NCI-H82 treated with DMSO at 0.1 percent for 48 hours (cell line): ENCODE results near the gene APLNR.

Experiments used
- DNase-seq: peaks from one replicate; lab custom pipeline; 2025; ENCODE audit not compliant: unreplicated experiment; lab: John Stamatoyannopoulos, UW

APLNR gene

DNA sequence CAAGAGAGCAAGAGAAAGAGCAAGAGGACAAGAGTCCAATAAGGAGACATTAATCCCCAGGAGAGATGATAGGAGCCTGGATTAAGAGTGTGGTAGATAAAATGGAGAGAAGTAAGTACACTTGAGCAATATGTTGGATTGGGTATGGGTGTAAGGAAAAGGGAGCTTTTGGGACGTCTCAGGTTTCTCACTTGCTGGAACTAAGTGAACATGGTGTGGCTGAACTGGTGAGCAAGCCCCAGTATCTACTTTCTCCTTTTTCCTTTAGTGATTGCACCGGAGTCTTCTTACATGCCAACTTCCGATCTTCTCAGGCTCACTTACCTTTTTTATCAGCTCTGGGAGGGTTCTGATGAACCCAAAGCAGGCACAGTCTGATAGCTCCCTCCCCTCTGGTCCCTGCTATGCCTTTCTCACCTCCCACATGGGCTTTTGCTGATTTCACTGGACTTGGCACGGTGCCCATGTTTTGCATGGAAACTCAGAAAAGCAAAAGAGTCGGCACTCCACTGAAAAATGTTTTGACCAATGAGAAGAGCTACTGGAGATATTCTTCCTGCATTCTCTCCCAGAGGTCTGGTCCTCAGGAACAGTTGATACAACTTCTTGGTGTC is 14.5 kb upstream of the APLNR start:
- DNase-seq: no peak

DNA sequence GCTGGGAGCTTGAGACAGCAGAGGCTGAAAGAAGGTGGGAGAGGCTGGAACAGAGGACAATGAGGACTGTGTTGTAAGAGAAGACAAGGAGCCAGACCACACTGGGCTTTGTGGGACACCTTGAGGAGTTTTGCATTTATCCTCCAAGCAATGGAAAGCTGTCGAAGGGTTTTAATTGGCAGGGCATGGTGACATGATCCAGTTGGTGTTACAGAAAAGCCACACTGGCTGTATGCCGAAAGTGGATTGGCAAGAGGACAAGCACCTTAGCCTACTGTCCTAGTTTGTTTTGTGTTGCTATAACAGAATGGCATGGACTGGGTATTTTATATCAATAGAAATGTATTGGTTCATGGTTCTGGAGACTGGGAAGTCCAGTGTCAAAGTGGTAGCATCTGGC is 14.0 kb upstream of the APLNR start:
- DNase-seq: no peak

DNA sequence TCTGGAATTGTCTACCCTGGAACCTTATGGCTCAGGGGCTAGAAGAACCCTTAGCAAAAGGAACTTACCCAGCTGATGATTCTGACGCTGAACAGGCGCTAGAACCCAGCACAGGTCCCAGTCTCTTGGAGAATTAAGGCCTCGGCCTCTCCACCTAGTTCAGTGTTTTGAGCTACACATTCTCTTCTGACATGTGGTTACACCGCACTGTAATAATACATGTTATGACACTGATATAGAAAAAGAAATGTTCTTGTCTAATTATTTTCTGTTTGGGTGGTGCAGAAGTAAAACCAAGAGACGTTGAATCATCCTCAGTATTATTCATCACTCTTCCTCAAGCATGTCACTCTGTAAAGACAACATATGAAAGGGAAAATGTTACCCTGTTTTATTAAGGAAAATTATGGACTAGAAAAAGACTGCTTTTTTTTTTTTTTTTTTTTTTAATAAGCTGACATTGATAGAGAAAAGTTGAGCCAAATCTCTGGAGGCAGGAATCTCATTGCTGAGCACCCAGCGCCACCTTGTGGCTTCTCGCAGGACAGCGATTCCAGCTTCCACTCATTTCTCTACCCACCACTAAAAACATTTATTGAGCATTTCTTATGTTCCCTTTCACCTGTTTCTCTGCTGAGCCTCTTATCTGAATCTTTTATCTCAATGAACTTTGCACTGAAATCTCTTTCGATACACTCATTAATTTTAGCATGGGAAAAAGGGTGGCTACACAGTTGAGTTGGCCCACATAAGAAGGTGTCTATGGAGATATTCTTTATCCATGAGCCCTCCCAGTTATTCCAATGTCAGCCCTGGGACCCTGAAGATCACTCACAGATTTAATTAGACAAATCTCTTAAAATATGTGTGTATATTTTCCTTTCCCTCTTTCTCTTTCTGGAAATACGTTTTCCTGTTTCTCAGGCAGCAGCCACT is 12.6 kb upstream of the APLNR start:
- no peak for DNase-seq

DNA sequence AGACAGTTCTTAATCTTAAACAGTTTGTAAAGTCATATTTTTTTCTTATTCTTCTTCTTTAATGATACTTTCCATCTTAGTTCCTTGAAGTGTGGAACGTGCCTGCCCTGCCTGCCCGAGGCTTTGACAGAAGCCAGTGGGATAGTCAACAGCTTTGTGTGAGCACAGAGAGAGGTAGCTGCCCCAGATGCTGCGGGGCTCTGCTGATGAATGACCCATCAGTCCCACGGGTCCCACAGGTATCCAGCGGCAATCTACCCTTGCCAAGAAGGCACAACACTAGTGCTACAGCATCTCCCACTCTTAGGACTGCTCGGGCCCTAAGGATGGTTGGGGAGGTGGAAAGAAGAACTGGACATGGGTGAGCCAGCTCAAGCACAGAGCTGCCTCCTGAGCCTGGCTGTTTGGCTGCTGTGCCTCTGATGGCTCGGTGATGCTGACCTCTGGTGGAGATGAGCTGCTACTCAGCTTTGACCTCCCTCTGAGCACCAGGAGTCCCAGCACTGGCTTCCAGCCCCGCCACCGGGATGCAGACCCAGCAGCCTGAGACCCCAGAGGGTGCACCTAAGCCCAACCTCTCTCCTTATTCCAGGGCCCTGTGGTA is 11.8 kb upstream of the APLNR start:
- DNase-seq: peak; percentile 50

DNA sequence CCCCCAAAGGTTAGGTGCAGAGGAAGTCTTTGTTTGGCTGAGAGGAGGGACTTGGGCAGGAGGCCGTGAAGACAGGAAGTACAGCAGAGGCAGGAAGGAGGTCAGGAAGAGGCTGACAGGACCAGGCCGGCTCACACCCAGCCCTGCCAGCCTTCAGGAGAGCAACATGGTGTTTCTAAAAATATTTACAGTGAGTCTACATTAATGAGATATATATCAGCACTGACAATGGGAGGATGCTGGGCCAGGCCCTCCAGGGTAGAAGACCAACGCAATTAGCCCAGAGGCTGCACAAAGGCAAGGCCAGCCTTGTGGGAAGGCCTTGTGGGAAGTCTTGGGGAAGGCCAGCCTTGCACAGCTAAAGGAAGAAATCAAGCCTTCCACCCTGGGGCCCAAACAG is 7.9 kb upstream of the APLNR start:
- DNase-seq: no peak

DNA sequence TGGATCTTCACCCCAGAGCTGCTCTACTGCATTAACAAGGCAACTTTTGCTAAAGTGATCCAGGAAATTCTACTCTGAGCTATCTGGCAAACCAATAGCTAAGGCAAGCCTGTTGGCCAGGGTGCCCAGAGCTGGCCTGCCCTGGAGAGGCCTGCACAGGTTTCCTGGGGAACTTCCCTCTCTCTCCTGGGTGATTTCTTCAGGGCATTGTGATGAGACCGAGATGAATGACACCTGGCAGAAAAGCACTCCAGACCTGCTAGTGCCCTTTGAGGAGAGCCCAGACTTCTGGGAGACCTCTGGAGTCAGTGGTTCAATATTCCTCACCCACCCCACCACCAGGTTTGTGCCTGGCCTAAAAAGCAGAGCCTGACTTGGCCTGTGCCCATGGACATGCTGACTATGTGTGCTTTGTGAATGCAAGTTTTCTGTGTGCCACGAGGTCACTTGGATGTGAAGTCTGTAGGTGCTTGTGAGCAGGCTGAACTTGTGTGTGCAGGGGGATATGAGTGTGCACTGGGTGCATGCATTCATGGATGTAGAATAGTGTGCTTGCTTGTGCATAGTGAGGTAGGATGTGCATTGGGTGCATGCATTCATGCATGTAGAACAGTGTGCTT is 4.4 kb upstream of the APLNR start:
- DNase-seq: no peak

DNA sequence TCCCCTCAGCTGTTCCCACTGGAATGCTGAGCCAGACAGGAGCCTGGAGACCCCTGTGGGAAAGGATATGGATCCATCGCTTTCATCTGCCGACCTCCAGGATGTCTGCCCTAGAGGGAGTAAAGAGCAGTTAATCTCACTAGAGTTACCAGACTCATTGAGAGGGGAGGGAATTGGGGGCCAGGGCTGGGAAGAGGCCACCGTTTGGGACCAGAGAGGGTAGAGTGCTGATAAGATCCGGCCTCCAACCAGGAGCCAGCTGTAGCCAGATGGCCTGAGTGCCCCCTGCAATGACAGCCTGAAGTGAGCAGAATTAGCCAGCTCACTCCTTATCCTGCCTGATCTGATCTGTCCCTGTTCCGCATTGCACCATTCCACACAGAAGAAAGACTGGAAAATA is 3.7 kb upstream of the APLNR start:
- peak; percentile 42 for DNase-seq

DNA sequence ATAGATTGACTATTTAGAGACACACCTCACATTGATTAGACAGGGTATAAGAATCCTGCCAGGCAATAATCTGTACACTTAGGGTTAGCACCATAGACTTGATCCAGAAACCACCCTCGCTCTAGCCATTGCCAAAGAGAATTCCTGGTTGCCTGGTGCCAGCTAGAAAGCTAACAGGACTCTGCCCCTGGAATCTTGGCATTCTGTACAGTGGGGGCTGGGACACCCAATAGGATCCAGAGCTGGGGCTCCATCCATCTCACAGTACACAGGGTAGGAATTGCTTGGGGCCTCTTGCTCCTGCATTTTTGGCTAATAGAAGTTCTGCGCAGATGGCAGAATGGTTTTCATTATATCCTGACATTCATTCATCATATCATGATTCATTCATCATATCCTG is 3.0 kb upstream of the APLNR start:
- no peak for DNase-seq

DNA sequence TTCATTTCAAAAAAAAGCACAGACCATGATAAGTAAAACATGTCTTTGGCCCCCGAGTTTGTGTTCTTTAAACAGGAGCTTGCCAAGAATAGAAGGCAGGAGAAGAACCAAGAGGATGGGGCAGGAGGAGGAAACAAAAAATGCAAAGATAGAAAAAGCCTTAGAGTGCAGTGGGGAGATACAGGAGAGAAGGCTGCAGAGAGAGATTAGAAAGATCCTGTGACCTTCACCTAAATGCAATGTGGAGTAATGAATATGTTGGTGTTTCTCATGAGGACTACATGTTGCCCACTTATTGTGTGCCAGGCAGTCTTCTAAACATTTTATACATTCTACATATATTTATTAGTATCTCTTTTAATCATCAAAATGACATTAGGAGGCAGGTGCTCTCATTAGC is 2.3 kb upstream of the APLNR start:
- no peak for DNase-seq

DNA sequence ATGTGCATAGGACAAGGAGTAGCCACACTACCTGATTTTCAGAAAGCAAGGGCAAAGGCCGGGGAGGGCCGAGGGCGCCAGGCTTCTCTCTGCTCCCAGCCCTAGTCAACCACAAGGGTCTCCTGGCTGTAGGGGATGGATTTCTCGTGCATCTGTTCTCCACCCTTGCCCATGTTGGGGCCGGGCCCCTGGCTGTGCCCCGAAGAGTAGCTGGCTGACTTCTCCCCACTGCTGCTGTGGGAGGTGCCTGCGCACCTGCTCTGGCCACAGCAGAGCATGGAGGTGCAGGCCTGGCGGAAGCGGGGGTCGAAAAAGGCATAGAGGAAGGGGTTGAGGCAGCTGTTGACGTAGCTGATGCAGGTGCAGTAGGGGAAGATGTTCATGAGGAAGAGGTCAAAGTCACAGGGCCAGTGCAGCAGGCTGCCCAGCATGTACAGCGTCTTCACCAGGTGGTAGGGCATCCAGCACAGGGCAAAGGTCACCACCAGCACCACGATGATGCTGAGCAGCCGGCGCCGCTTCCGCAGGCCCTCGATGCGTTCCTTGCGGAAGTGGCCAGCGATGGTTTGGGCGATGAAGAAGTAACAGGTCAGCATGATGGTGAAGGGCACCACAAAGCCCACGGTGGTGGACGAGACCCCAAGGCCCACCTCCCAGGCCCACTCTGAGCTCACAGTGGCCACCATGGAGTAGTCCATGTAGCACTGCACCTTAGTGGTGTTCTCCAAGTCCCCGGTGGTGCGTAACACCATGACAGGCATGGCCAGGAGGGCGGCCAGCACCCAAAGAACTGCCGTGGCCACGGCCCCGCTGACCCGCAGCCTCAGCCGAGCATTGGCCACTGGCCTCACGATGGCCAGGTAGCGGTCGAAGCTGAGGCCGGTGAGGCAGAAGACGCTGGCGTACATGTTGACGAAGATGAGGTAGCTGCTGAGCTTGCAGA is 1.0 kb downstream of the APLNR start:
- no peak for DNase-seq

DNA sequence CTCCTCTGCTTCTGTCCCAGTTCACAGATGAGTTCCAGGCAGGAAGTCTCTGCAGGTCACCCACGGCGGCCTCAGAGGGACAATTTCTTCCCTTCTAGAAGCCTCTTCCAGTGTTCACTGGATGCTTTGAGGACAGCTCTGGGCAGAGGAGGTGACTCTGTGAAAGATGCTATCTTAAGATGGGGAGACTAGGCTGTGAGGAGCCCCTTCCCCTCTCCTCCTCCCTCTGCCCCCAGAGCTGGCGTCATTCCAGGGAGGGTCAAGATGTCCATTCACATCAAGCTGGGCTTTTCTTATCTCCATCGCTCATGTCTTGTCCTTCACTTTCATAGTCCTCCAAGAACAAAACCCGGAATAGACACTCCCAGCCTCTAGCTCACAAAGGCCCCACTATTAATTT is 3.3 kb downstream of the APLNR start:
- no peak for DNase-seq

DNA sequence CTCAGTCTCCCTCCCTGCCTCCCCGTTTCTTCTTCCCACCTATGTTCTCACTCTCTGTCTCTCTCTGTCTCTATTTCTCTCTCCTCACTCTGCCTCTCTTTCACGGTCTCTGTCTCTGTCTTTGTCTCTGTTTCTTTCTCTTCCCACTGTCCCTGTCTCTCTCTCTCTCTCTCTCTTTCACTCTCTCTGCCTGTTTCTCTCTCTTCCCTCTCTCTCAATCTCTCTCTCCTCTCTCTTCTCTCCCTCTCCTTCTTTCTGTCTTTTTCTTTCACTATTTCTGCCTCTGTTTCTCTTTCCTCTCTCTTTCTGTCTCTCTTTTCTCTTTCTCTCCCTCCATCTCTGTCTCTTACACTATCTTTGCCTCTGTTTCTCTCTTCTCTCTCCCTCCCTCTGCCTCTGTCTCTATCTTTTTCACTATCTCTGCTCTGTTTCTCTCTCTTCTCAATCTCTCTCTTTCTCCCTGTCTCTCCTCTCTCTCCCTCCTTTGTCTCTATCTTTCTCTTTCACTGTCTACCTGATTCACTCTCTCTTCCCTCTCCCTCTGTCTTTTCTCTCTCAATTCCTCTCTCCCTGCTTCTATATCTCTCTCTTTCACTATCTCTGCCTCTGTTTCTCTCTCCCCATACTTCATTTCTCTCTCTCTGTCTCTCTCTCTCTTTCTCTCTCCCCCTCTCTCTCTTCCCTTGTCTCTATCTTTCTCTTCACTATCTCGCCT is 5.4 kb downstream of the APLNR start:
- DNase-seq: no peak

DNA sequence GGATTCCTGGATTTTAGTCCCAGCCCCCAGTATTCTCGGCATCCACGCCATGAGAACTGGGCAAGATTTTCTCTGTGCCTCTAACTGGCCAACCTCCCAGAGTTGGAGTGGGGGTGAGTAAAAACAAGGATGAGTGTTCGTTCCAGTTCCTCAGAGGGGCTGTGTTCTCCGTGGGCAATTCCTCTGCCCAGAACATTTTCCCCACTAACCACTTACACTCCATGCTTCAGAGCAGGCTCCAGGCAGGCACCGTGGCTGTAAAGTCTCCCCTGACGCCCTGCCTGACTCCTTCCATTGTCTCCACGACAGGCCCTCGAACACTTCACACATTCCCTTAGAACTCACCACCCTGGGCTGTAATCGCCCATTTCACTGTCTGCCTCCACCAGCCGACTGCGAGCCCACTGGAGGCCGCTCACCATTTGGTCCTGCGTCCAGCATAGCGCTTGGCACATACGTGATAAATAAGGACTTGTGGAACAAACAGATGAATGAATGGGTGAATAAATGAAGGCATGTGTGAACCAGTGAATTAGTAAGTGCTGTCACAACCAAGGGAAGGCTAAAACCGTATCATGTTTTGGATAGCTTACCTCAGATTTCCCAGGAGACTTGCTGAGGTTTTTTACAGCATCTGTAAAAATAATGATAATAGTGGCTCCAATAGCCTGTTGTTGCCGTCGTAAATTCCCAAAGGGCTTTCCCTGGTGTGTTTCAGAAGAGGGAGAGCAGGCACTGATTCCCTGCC is 6.1 kb downstream of the APLNR start:
- DNase-seq: no peak

DNA sequence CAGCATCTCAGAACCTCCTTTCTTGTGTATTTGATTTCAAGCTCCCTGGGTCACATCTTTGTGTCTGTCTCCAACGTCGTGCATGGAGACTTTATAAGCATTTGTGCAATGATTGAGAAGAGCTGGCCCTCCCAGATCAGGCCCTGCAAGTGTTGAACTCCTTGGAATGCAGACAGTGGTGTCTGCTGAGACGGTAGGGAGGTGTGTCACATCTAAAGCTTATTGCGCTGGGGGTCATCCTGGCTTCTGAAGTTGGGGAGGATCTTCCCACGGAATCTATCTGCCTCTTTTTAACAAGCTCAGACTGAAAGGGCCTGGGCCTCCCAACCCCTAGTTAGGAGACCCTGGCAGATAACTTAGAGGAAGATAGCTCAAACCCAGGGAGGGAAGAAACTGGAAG is 6.7 kb downstream of the APLNR start:
- no peak for DNase-seq

DNA sequence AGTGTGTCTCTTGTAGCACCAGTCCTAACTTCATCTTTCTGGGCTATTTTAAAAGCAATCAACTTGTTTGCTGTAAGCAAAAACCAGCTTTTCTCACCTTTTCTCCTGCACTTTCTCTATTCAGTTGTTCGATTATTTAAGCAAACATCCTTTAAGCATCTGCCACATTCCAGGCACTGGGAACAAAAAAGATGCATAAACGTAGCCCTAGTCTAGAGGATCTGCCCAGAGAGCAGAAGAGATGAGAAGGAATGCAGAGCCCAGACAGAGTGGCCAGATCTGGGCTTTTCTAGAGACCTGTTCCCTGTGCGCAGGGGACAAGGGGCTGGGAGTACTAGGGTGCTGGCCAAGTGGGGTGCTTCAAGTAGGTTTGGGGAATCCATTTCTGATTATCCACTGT is 8.4 kb downstream of the APLNR start:
- no peak for DNase-seq

DNA sequence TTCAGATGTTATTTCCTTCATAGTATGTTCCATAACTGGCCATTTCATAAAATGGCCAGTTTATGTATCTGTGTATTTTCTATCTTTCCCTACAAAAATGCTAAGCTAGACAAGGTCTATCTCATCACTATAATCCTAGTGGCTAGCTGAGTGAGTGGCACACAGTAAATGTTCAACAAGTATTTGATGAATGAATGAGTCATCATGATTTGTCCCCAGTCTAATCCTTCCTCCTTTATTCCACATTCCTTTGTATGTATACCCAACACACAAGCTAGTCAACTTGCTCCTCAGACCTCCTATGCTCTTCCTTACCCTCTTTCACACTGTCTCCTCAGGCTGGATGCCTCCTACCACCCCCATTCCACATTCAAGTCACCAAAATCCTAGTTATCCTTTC is 12.5 kb downstream of the APLNR start:
- DNase-seq: no peak

DNA sequence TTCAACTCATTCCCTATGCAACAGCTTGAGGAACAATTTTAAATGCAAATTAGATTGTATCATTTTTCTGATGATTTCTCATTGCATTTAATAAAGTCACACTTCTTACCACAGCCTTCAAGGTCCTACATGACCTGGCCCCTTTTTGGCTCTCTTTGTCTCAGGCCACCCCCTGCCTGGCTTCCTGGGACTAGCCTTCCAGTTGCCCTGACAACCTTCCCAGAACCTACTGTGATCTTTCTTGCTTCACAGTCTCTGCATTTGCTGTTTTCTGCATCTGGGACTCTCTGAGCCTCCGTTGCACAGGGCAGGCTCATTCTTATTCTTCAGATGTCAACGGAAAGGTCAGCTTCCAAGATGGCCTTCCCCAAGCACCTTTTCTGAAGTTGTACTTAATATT is 12.9 kb downstream of the APLNR start:
- DNase-seq: no peak

DNA sequence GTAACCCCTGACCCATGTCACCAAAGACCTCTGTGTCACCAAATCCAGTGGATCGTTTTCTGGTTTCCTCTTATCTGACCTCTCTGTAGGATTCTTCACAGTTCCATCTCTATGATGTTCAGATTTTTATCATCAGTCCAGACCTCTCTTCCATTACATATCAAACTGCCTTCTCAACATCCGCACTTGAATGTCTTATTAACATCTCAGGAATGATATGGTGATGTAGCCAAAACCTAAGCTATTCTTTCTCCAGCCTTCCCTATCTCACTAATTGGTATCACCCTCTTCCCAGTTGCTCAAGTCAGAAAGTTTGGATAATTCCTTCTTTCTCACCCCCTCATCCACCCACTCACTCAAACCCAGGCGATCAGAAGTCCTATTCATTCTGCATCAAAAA is 13.4 kb downstream of the APLNR start:
- no peak for DNase-seq

DNA sequence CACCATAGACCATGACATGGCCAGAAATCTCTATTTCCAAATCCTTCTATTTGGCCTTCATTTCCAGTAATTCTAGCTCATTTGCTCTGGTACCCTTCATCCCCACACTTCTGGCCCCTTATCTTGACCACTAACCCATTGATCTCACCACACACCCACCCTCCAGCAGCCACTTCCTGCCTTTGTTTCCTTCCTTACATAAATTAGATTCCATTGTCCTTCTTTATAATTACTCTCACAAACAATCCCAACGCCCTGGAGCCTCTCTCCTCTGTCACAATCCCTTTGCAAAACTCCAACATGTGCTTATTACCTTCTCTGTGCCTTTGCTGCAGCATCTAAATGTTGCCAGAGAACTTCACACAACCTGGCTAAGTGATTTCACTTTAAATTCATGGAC is 14.8 kb downstream of the APLNR start:
- no peak for DNase-seq
